22Rv1 (cell line): ENCODE measurements around the gene WDR27.

Source experiments
- ZFX ChIP-seq: fragments of 450-650 bp; IDR thresholded peaks from 2 replicates; pipeline ENCODE4 v1.6.1; 2017; ENCODE audit warnings: antibody characterized with exemption, borderline replicate concordance
- TF ChIP-seq, protein P1 (sequence below): fragments of 450-650 bp; IDR thresholded peaks from 2 replicates; pipeline ENCODE4 v1.5.1; 2017; ENCODE audit warnings: mild to moderate bottlenecking

DNA sequence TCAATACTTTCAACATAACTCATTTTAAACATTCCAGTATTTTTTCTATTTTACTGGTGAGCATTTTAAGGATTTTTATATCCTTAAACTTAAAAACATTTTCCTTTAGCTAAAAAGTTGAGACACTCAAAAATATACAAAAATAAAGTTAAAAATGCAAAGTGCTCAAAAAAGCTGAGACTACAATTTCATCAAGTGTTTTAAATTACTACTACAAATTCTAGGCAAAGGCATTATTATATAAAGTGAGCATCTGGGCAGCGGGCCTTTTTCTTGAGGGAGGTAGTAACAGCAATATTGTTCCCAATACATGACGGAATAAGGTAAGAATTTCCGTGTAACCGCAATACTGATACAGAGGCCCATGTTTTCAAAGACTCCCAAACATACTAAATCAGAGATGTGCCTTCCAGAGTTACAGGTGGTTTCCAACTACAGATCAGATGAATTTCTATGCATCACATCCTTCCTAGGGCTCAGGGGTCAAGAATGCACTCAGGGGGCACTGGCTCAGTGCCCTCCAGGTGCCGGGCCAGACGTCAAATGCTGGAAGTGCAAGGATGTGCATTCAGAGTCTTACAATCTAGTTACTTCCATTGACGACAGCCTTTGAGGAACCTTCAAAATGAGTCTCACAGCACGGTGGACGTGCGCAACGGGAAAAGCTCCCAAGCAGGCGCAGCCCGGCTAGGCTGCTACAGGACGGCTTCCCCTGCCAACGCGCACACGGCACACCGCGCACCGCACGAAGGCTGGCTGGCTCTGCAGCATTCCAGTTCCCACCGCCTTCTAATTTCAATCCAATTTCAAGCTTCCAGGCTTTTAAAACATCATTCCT lies 20.8 kb upstream of the WDR27 start:
- TF ChIP-seq ZFX = no peak
- TF ChIP-seq, protein P1, sequence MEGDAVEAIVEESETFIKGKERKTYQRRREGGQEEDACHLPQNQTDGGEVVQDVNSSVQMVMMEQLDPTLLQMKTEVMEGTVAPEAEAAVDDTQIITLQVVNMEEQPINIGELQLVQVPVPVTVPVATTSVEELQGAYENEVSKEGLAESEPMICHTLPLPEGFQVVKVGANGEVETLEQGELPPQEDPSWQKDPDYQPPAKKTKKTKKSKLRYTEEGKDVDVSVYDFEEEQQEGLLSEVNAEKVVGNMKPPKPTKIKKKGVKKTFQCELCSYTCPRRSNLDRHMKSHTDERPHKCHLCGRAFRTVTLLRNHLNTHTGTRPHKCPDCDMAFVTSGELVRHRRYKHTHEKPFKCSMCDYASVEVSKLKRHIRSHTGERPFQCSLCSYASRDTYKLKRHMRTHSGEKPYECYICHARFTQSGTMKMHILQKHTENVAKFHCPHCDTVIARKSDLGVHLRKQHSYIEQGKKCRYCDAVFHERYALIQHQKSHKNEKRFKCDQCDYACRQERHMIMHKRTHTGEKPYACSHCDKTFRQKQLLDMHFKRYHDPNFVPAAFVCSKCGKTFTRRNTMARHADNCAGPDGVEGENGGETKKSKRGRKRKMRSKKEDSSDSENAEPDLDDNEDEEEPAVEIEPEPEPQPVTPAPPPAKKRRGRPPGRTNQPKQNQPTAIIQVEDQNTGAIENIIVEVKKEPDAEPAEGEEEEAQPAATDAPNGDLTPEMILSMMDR = no peak
